GM12801 (cell line): Measurements from ENCODE around the gene RNF166.

Experiments
- CTCF ChIP-seq: IDR thresholded peaks from one replicate; pipeline ENCODE4 v1.5.1; 2011; ENCODE audit warnings: control low read depth; ENCODE audit not compliant: insufficient read length; ENCODE audit errors: extremely low read depth

The RNF166 gene

GRCh38 chr16:88750854-88751253 is 44.6 kb upstream of the RNF166 start:
- TF ChIP-seq CTCF = no peak

DNA sequence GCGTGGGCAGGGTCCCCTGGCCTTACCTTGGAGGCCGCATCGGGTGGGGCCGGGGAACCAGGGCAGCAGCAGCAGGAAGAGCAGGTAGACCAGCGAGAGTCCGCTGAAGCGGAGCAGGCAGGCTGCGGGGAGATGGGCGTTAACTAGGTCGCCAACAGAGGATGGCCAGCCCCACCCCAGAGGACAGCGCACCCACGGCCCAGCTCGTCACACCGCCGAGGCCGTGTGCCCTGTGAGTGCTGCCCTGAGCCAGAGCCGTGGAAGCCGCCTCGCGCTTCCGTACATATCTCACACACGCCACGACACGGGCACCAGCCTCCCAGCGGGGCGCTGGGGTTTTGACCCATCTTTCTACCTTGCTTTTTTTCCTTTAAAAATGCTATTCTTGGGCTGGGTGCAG is 43.1 kb upstream of the RNF166 start:
- TF ChIP-seq CTCF = no peak

DNA sequence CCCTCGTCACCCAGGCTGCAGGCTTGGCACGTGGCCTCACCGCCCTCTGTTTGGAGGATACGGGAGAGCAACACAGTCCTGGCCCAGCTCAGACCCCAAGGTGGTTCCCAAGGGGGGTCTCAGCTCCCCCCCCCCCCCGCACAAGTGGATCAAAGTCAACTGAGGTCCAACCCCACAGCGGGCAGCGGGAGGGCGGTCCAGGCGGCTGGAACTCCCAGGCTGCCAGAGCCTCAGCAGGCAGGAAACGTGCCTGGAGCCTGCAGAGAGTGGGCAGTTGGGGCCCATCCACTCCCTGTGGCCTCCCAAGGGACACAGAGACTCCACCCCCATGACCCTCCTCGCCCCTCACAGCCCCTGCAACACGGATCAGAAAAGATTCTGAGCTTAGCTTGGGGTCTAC is 42.2 kb upstream of the RNF166 start:
- no peak for TF ChIP-seq CTCF

- TF ChIP-seq CTCF = no peak
Observed at GRCh38 chr16:88747588-88748301, 41.5 kb upstream of the RNF166 start.

GRCh38 chr16:88746506-88746905 is 40.3 kb upstream of the RNF166 start:
- TF ChIP-seq CTCF = no peak

GRCh38 chr16:88744577-88745521 is 38.6 kb upstream of the RNF166 start:
- TF ChIP-seq CTCF = no peak

DNA sequence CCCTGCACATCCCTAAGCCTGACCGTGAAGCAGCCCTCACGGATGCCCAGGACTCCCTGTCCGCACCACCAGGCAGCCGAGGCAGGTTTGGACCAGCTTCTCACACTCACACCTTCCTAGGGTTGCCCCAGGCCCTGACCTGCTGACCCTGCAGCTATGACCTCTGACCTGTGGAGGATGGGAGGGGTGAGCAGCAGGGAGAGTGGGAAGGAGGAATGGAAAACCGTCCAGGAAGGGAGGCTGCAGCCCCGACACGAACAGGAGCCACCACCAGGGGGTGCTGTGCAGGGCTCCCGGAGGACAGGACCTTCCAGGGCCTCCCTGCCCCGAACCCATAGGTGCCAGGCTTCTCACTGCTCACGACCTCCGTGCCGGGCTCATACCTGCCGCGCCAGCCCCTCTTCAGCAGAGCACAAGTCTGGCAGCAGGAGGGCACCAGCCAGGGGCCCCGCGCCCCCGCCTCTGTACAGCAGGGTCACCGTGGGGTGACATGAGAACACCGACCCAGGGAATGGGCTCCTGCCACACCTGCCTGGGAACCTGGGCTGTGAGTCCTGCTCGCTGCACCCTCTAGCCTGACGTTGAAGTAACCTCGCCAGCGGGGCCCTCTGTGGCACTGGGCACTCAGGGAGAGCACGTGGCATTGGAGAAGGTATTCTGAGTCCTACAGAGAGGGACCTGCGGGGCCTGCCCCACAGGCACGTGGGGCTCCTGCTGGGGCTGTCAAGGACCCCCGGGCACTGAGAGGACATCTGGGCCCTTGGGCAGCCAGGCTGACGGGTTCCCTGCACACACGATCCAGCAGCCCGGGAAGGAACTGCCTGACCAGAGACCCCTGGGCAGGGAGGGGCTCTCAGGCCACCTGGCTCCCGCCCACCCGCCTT is 37.7 kb upstream of the RNF166 start:
- TF ChIP-seq CTCF = no peak
